Prostate gland (tissue), 2 donors: ENCODE measurements around the gene KASH5. TPM values are rescaled to one million over a fixed set of nuclear protein-coding genes. Genes with fewer than 3 reads are reported as not detected.

Experiments
- DNase-seq: peaks from one replicate; pipeline ENCODE4 v3.0.0-alpha.2; 2019; ENCODE audit warnings: low spot score
- H3K27ac ChIP-seq, 2 donors: fragments of 200-600 bp; sonication (generic); 2 replicates each; pipeline ENCODE4 v1.5.1; 2017 to 2019
- H3K27me3 ChIP-seq: fragments of 200-600 bp; sonication (generic); replicated peaks from 2 replicates; pipeline ENCODE4 v1.5.1; 2019; ENCODE audit not compliant: insufficient read depth
- H3K36me3 ChIP-seq, 2 donors: fragments of 200-600 bp; sonication (generic); 1 replicate in 1 of 2; 2 replicates in 1 of 2; pipeline versions ENCODE4 v1.5.1 to v1.8.1; 2017 to 2019
- H3K4me1 ChIP-seq: fragments of 200-600 bp; sonication (generic); replicated peaks from 2 replicates; pipeline ENCODE4 v1.5.1; 2019
- H3K4me3 ChIP-seq, 2 donors: fragments of 200-600 bp; sonication (generic); 2 replicates each; pipeline ENCODE4 v1.5.1; 2017 to 2019
- H3K9me3 ChIP-seq: fragments of 200-600 bp; sonication (generic); 2 replicates; pipeline ENCODE4 v1.5.1; 2017
- CTCF ChIP-seq, 4 experiments: fragments of 200-600 bp in 2 of 4; fragments of 450-650 bp in 2 of 4; sonication (generic) in 2 of 4; IDR thresholded peaks; 1 replicate in 3 of 4; 2 replicates in 1 of 4; pipeline ENCODE4 v1.5.1; 2016 to 2019; ENCODE audit warnings: antibody characterized with exemption in 4 of 4, mild to moderate bottlenecking in 2 of 4, moderate library complexity in 2 of 4
- POLR2A ChIP-seq: fragments of 450-650 bp; IDR thresholded peaks from one replicate; pipeline ENCODE4 v1.6.1; 2016; ENCODE audit warnings: antibody characterized with exemption, mild to moderate bottlenecking
- POLR2AphosphoS5 ChIP-seq: sonication (generic); formaldehyde crosslinking; IDR thresholded peaks from one replicate; pipeline ENCODE4 v1.6.1; 2017; ENCODE audit warnings: antibody characterized with exemption
- WGBS: methylation state at CpG from one replicate; pipeline ENCODE4 v1.1.5; 2018; 5-methylcytosine and 5-hydroxymethylcytosine counted together
- intact Hi-C: fragments of 100-400 bp; cut with DNase I; formaldehyde crosslinking; loops from one replicate; pipeline ENCODE4 v1.14.2; 2022
- total RNA-seq, 2 donors: library from RNA; depleted of rRNA; stranded (reverse); fragments of >200 nt; gene quantifications; one replicate each; pipeline ENCODE4 v1.1.0, GENCODE V29; 2016

KASH5 gene
- total RNA-seq, 2 donors from 2014 or later, result 13.1 TPM; not detected in 1

DNA sequence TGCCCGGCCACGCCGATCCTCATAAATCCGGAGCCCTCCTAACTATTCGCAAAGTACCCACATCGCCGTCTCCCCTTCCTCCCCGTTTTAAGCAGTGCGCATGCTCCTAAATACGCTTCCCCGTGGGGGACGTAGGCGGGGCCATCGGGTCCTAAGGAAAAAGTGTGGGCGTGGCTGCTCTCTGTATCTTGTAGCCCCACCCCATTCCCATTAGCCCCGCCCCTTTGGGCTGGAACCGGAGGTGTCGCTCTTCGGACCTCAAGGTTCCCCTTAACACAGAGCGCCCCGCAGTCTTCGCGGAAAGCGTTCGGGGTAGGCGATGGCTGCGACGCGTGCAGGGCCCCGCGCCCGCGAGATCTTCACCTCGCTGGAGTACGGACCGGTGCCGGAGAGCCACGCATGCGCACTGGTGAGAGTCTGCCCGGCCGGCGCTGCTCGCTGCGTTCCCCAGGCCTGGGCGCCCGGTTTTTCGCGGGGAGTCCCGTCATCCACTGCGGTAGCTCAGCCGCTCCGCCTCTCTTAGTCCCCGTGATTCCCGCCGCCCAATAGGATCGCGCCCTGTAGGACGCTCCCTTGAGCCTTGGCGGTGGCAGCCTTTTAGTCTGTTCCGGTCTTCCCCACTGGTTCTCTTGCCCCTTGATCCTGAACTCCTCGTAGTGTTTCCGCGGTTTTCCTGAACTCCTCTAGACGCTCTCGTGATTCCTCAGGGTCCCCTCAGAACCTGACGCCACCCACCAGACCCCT is 65.1 kb downstream of the KASH5 start, which contains the start of gene ALDH16A1:
Gene ALDH16A1 (plus strand): TSS at position 213 of the 744 bp plus-strand sequence. CDS start 107 bp downstream, at position 320.
- H3K27me3 ChIP-seq, result no peaks in the 10 kb centered on the region
- intact Hi-C loops, result no loop called here
- peak within 1 kb of the TSS; percentile 93 to 95 for H3K27ac ChIP-seq
- peak; percentile 88 for TF ChIP-seq POLR2AphosphoS5
- peak in 1 of 4 experiments; percentile 17 for TF ChIP-seq CTCF (IDR thresholded peaks at IDR 0.05)
- peak; percentile 91 for TF ChIP-seq POLR2A
- WGBS, result 1% methylated on average over 66 of the region's 66 CpGs
- H3K4me1 ChIP-seq, result no peaks in the 10 kb centered on the region
- no peaks in the 10 kb centered on the region for H3K36me3 ChIP-seq
- peak within 1 kb of the TSS; percentile 58 to 60 for H3K4me3 ChIP-seq
- no peaks in the 10 kb centered on the region for H3K9me3 ChIP-seq
- DNase-seq, result peak; percentile 97

DNA sequence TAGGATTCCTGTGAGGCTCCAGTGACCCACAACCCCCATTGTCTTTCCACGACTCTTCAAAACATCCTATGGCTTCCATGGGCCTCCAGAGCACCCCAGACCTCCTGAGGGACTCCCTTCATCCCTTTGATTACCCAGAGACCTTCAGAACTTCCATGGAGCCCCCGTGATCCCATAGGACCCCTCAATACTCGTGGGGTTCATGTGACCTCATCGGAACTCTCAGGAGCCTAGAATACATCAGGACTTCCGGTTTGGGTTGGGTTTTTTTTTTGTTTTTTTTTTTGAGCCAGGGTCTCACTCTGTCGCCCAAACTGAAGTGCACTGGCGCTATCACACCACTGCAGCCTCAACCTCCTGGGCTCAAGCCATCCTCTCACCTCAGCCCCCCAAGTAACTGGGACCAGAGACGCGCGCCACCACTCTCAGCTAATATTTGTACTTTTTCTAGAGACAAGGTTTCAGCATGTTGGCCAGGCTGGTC is 65.8 kb downstream of the KASH5 start:
- H3K27ac ChIP-seq, result peak overlapping the region; percentile 93 to 95
- H3K27me3 ChIP-seq, result no peaks in the 10 kb centered on the region
- intact Hi-C loops, result no loop called here
- H3K4me1 ChIP-seq, result no peaks in the 10 kb centered on the region
- no peak for TF ChIP-seq POLR2AphosphoS5
- no peak for TF ChIP-seq POLR2A
- no peak for TF ChIP-seq CTCF (IDR thresholded peaks at IDR 0.05)
- no peaks in the 10 kb centered on the region for H3K36me3 ChIP-seq
- 47% methylated on average over 10 of the region's 10 CpGs for WGBS
- peak overlapping the region; percentile 58 to 60 for H3K4me3 ChIP-seq
- DNase-seq, result no peak
- no peaks in the 10 kb centered on the region for H3K9me3 ChIP-seq

DNA sequence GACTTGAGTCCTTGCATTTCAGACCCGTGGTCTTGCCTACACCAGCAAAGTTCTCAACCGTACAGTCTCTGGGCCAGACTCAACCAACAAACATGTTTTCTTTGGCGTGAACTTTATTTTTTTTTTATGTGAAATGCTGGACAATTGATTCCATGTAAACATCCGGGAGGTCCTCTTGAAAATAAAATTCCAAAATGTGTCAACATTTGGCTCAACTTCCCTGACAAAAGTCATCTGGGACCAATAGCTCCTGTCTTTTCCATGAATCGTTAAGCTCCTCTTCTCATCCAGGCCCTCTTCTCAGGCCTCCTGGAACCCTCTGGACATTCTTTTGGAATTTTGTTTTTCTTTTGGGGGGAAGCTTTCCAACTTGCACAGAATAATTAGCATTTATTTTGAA is 67.7 kb downstream of the KASH5 start:
- Histone ChIP-seq H3K9me3 (no peaks in the 10 kb centered on the region), H3K36me3 (no peaks in the 10 kb centered on the region), H3K4me1 (no peaks in the 10 kb centered on the region), H3K4me3 (no peak overlapping the region), H3K27ac (peak overlapping the region in 1 of 2 donors; percentile 42), H3K27me3 (no peaks in the 10 kb centered on the region)
- intact Hi-C loops, result no loop called here
- 68% methylated on average over 5 of the region's 5 CpGs for WGBS
- DNase-seq, result no peak
- no peak for TF ChIP-seq POLR2AphosphoS5
- TF ChIP-seq POLR2A, result no peak
- no peak for TF ChIP-seq CTCF (IDR thresholded peaks at IDR 0.05)

DNA sequence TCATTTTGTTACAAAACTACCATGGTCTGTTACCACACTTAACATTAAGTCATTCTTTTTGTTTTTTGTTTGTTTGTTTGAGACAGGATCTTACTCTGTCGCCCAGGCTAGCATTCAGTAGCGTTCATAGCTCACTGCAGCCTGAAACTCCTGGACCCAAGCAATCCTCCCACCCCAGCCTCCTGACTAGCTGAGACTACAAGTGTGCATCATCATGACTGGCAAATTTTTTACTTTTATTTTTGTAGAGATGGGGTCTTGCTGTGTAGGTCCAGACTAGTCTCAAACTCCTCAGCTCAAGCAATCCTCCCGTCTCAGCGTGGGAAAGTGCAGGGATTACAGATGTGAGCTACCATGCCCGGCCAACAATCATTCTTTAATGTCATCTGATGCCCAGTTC is 68.3 kb downstream of the KASH5 start:
- intact Hi-C loops, result no loop called here
- Histone ChIP-seq H3K27ac (peak overlapping the region; percentile 29 to 36), H3K27me3 (no peaks in the 10 kb centered on the region), H3K4me1 (no peaks in the 10 kb centered on the region), H3K36me3 (no peaks in the 10 kb centered on the region), H3K9me3 (no peaks in the 10 kb centered on the region), H3K4me3 (no peak overlapping the region)
- no peak for DNase-seq
- TF ChIP-seq POLR2A (no peak), POLR2AphosphoS5 (no peak), CTCF (IDR thresholded peaks at IDR 0.05) (no peak)
- WGBS, result 59% methylated on average over 5 of the region's 5 CpGs

DNA sequence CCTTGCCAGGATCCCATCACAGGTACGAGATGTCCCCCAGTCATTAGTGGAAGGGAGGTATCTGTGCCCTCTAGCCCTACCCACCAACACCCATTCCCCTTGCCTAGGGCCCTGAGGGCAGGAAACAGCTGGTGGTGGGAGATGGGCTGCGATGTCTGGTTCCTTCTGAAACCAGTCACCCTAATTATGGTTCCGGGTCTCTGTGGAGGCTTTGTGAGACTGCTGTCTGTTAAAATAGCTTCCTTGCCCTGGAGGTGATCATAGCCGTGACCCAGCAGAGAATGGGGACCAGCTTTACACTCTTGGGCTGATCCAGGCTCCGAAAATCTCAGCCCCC is 70.5 kb downstream of the KASH5 start:
- Histone ChIP-seq H3K4me1 (no peaks in the 10 kb centered on the region), H3K27me3 (no peaks in the 10 kb centered on the region), H3K27ac (no peak overlapping the region), H3K9me3 (no peaks in the 10 kb centered on the region), H3K36me3 (no peaks in the 10 kb centered on the region), H3K4me3 (no peak overlapping the region)
- DNase-seq, result no peak
- TF ChIP-seq POLR2AphosphoS5 (no peak), POLR2A (no peak), CTCF (IDR thresholded peaks at IDR 0.05) (no peak)
- intact Hi-C loops, result no loop called here
- WGBS, result 93% methylated on average over 5 of the region's 5 CpGs
